K562 (cell line): ENCODE results near the gene SNX10. TPM values are rescaled to one million over a fixed set of nuclear protein-coding genes. Genes with fewer than 3 reads are reported as not detected.

Source experiments
- ATAC-seq: fragments of 200-7000 bp; cut with Tn5 transposase; 3 replicates; pipeline ENCODE4 v1.9.1; 2020; ENCODE audit warnings: moderate library complexity
- BruUV-seq: library from RNA; stranded (reverse); fragments of 400-500 nt; replicated peaks from 2 replicates; lab custom pipeline; 2021; lab: Mats Ljungman, UMichigan
- CTCF ChIA-PET: fragments of 300-600 bp; formaldehyde crosslinking; extraction: SDS; loops from one replicate; lab custom pipeline; 2021; ENCODE audit warnings: low intra/inter-chr PET ratio; lab: Yijun Ruan, JAX
- POLR2A ChIA-PET: fragments of 300-600, 350-650 bp; sonication (Branson Sonifier 250); formaldehyde crosslinking; extraction: SDS; loops from one replicate; lab custom pipeline; 2021; ENCODE audit warnings: antibody characterized with exemption, inconsistent platforms; lab: Yijun Ruan, JAX
- DNase-seq, 4 experiments: peaks; one replicate each; pipeline versions ENCODE4 v3.0.0 to v3.0.0-alpha.2; 2011 to 2018; ENCODE audit warnings: low spot score in 3 of 4, mixed read lengths in 3 of 4; ENCODE audit errors: extremely low read depth in 1 of 4
- FAIRE-seq: peaks from 2 replicates; lab custom pipeline; 2011; peaks lifted over from hg19 to GRCh38; lab: Jason Lieb, UNC
- H2AFZ ChIP-seq: 2 replicates; pipeline ENCODE4 v1.6.0; 2011; ENCODE audit warnings: low read depth, low read length, control low read depth, inconsistent platforms
- H3K27ac ChIP-seq: fragments of 200-600 bp; 3 replicates; pipeline ENCODE4 v1.8.0; 2011; ENCODE audit warnings: low read depth, mild to moderate bottlenecking, control low read depth, inconsistent platforms, low read length, moderate library complexity, mixed read lengths; ENCODE audit errors: extremely low read depth
- H3K27me3 ChIP-seq, 2 experiments: fragments of 300-600 bp in 1 of 2; 2 replicates in 1 of 2; 3 replicates in 1 of 2; pipeline versions ENCODE4 v1.6.0 to v1.8.0; 2011; ENCODE audit warnings: inconsistent platforms in 2 of 2, low read length in 2 of 2, mild to moderate bottlenecking in 1 of 2, mixed read lengths in 1 of 2, moderate library complexity in 1 of 2; ENCODE audit not compliant: control insufficient read depth in 2 of 2, insufficient read depth in 2 of 2
- H3K36me3 ChIP-seq: fragments of 300-600 bp; 3 replicates; pipeline ENCODE4 v1.8.0; 2011; ENCODE audit warnings: mild to moderate bottlenecking, low read length, inconsistent platforms; ENCODE audit not compliant: control insufficient read depth, insufficient read depth
- H3K4me1 ChIP-seq, 2 experiments: fragments of 200-600 bp in 1 of 2; replicated peaks in 1 of 2; 2 replicates in 1 of 2; 3 replicates in 1 of 2; pipeline versions ENCODE4 v1.5.1 to v1.8.0; 2011; ENCODE audit warnings: inconsistent platforms in 2 of 2, low read length in 2 of 2, mild to moderate bottlenecking in 1 of 2, mixed read lengths in 1 of 2, moderate library complexity in 1 of 2; ENCODE audit not compliant: control insufficient read depth in 2 of 2, insufficient read depth in 2 of 2
- H3K4me2 ChIP-seq: 2 replicates; pipeline ENCODE4 v1.6.1; 2011; ENCODE audit warnings: low read length, control low read depth, inconsistent platforms, mixed read lengths; ENCODE audit not compliant: insufficient read depth
- H3K4me3 ChIP-seq: fragments of 200-600 bp; sonication (generic), shearing (Covaris generic); 2 replicates; pipeline ENCODE4 v1.5.1; 2016; ENCODE audit warnings: control low read depth, inconsistent platforms
- H3K79me2 ChIP-seq: fragments of 200-600 bp; 3 replicates; pipeline ENCODE4 v1.8.0; 2011; ENCODE audit warnings: low read length, inconsistent platforms; ENCODE audit not compliant: control insufficient read depth, insufficient read depth
- H3K9ac ChIP-seq, 2 experiments: 2 replicates each; pipeline versions ENCODE4 v1.6.0 to v1.6.1; 2011; ENCODE audit warnings: low read depth in 2 of 2, low read length in 2 of 2, control low read depth in 1 of 2, inconsistent platforms in 1 of 2, mild to moderate bottlenecking in 1 of 2, mixed read lengths in 1 of 2; ENCODE audit not compliant: insufficient read depth in 1 of 2
- H3K9me1 ChIP-seq: one replicate; pipeline ENCODE4 v1.6.0; 2011; ENCODE audit warnings: inconsistent platforms, mild to moderate bottlenecking, low read length, moderate library complexity; ENCODE audit not compliant: control insufficient read depth, insufficient read depth
- H3K9me3 ChIP-seq: replicated peaks from 2 replicates; pipeline ENCODE4 v1.5.1; 2011; ENCODE audit warnings: low read depth, low read length, inconsistent platforms; ENCODE audit not compliant: control insufficient read depth, insufficient read depth
- H4K20me1 ChIP-seq: replicated peaks from 2 replicates; pipeline ENCODE4 v1.6.1; 2011; ENCODE audit warnings: low read length, inconsistent platforms, mixed read lengths; ENCODE audit not compliant: control insufficient read depth, insufficient read depth
- CREM ChIP-seq: IDR thresholded peaks from 2 replicates; pipeline ENCODE4 v1.6.1; 2014; ENCODE audit warnings: antibody characterized with exemption, low read depth
- NEUROD1 ChIP-seq: fragments of 150-350 bp; IDR thresholded peaks from 2 replicates; pipeline ENCODE4 v1.6.1; 2014; ENCODE audit warnings: borderline replicate concordance, low read length, low read depth; ENCODE audit not compliant: partially characterized antibody
- NFRKB ChIP-seq: fragments of 450-650 bp; IDR thresholded peaks from 2 replicates; pipeline ENCODE4 v1.6.1; 2016; ENCODE audit warnings: low read depth
- PYGO2 ChIP-seq: fragments of 450-650 bp; IDR thresholded peaks from 2 replicates; pipeline ENCODE4 v1.6.1; 2016; ENCODE audit warnings: mild to moderate bottlenecking, missing genetic modification characterization, moderate library complexity, missing compliant biosample characterization
- SIX5 ChIP-seq, 2 experiments: IDR thresholded peaks; 2 replicates each; pipeline ENCODE4 v1.6.1; 2011; ENCODE audit warnings: low read length in 2 of 2, borderline replicate concordance in 1 of 2, low read depth in 1 of 2, mild to moderate bottlenecking in 1 of 2, moderate library complexity in 1 of 2; ENCODE audit not compliant: insufficient read depth in 1 of 2
- SNIP1 ChIP-seq: fragments of 450-650 bp; IDR thresholded peaks from 2 replicates; pipeline ENCODE4 v1.7.1; 2017; ENCODE audit warnings: low read depth, mild to moderate bottlenecking
- ZNF224 ChIP-seq: sonication (generic); formaldehyde crosslinking; IDR thresholded peaks from 2 replicates; pipeline ENCODE4 v1.8.0; 2022; ENCODE audit warnings: mild to moderate bottlenecking, missing genetic modification reagents
- ZNF263 ChIP-seq: sonication (generic); formaldehyde crosslinking; IDR thresholded peaks from 2 replicates; pipeline ENCODE4 v1.8.0; 2022; ENCODE audit warnings: mild to moderate bottlenecking, missing genetic modification reagents, borderline replicate concordance
- ZNF695 ChIP-seq: fragments of 450-650 bp; formaldehyde crosslinking; IDR thresholded peaks from 2 replicates; pipeline ENCODE4 v1.4.0; 2020; ENCODE audit warnings: mild to moderate bottlenecking, moderate library complexity
- ZNF76 ChIP-seq: fragments of 250-450 bp; sonication (Bioruptor Pico); IDR thresholded peaks from 2 replicates; pipeline ENCODE4 v1.4.0; 2020; ENCODE audit warnings: mild to moderate bottlenecking, moderate library complexity, borderline replicate concordance
- WGBS: fragments of 100-300 bp; shearing (Covaris generic); methylation state at CpG from one replicate; pipeline ENCODE4 v1.1.6; 2016; ENCODE audit warnings: low coverage, mixed read lengths; ENCODE audit not compliant: insufficient coverage; ENCODE audit errors: missing lambda C conversion rate; 5-methylcytosine and 5-hydroxymethylcytosine counted together
- in situ Hi-C: fragments of 300-500 bp; cut with MboI; formaldehyde crosslinking; loops from 4 replicates; pipeline ENCODE4 v1.15.0; 2018; ENCODE audit warnings: inconsistent platforms, mixed read lengths
- intact Hi-C: fragments of 100-400 bp; cut with micrococcal nuclease; formaldehyde crosslinking; loops from 2 replicates; pipeline ENCODE4 v1.14.2; 2022
- polyA plus RNA-seq, 8 experiments: library from polyadenylated mRNA; depleted of rRNA in 4 of 8; stranded (reverse) in 5 of 8; unstranded in 3 of 8; fragments of >200 nt; fragmentation: Nextera tagmentation in 2 of 8; fragmentation: Illumina TruSeq in 1 of 8; extraction: Ambion mirVana in 2 of 8; extraction: Trizol in 1 of 8; gene quantifications; 2 replicates each; pipeline versions ENCODE4 v1.2.1 to v1.2.3, GENCODE V29; 2011 to 2014; ENCODE audit warnings: inconsistent platforms in 1 of 8, missing spikeins in 1 of 8
- total RNA-seq, 7 experiments: library from RNA; depleted of rRNA in 6 of 7; stranded (reverse); fragments of >200 nt in 6 of 7; fragmentation: Illumina TruSeq in 2 of 7; extraction: Trizol in 2 of 7; gene quantifications; 2 replicates each; pipeline versions ENCODE4 v1.2.1 to v1.2.3, GENCODE V29; 2011 to 2021; ENCODE audit warnings: low replicate concordance in 1 of 7
- TF ChIP-seq, protein P1 (sequence below): fragments of 450-650 bp; formaldehyde crosslinking; IDR thresholded peaks from 2 replicates; pipeline ENCODE4 v1.4.0; 2022; ENCODE audit warnings: missing genetic modification characterization
- TF ChIP-seq, protein P2 (sequence below): fragments of 200-800 bp; sonication (Bioruptor generic); IDR thresholded peaks from 2 replicates; pipeline ENCODE4 v1.6.1; 2017; ENCODE audit warnings: missing genetic modification characterization, missing compliant biosample characterization
- TF ChIP-seq, protein P3 (sequence below): fragments of 250-450 bp; sonication (Bioruptor Pico); IDR thresholded peaks from 2 replicates; pipeline ENCODE4 v1.4.0; 2020; ENCODE audit warnings: mild to moderate bottlenecking, moderate library complexity

Gene SNX10
- total and polyA plus RNA-seq, 9 of the 15 experiments (the other 6 are each of a cell fraction or from before 2014, with no cell fraction given): 6.9 to 16.5 (median 11.5) TPM

DNA sequence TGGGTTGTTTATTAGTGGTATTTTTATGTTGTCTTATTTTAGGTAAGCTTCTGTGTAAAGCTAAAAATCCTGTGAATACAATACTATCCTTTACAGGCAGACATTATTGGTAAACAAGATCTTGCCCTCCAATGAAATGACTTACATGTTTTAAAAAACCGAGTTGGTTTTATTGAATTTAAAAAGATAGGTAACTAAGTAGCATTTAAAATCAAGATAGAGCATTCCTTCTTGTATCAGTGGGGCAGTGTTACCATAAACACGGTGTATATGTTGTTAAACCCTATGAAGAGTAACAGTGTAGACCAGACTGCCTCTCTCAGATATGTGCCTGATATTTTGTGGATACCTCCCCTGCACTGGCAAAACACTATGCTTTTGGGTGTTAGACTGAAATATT, 81.0 kb downstream of the SNX10 start (continued):
- TF ChIP-seq, protein P1, sequence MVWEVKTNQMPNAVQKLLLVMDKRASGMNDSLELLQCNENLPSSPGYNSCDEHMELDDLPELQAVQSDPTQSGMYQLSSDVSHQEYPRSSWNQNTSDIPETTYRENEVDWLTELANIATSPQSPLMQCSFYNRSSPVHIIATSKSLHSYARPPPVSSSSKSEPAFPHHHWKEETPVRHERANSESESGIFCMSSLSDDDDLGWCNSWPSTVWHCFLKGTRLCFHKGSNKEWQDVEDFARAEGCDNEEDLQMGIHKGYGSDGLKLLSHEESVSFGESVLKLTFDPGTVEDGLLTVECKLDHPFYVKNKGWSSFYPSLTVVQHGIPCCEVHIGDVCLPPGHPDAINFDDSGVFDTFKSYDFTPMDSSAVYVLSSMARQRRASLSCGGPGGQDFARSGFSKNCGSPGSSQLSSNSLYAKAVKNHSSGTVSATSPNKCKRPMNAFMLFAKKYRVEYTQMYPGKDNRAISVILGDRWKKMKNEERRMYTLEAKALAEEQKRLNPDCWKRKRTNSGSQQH: no peak
- no peak for TF ChIP-seq CREM
- TF ChIP-seq SNIP1: no peak

DNA sequence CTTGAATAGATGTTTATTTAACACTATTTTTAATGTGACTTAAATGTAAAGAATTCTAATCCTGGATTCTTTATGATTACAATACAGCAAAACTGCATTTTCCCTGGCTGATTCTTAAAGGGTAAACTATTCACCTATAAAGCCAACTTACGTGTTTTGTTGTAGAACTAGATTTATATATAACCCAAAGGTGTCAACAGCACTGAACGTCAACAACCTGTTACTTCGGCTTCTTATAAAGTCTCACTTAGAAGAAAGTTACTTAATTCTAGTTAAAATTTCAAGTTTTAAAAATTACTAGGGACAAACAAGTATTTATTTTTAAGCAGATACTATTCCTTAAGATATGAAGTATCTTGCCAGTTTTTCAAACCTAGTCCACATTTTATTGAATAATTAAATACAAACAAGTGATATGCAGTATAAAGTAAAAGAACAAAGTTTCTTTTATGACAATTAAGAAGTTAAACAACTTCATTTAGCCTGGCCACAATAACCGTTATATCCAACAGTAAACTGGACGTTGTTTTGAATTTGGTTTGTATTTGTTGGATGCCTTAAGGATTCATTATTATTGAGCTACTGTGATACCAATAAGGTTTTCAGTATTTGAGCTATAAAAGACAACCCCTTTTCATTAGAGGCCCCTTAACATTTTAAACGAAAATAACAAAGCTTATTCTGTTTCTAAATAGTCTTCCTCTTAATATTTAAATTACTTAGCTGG, 83.1 kb downstream of the SNX10 start:
- H3K27me3 ChIP-seq: 0 out of 5 replicates have a peak, but pooled peaks cover 0 to 2% of the 10 kb centered on the region in 2 experiments
- H3K36me3 ChIP-seq: no peaks in the 10 kb centered on the region; the same call in 2 of the 3 replicates
- no peak overlapping the region for H2AFZ ChIP-seq
- no peak overlapping the region for H3K27ac ChIP-seq
- DNase-seq (no peak), FAIRE-seq (no peak), ATAC-seq (no peak)
- in situ Hi-C loops: loop anchor here (25.0 kb wide), 1 partner anchor 112 kb away; no protein-coding TSS in a partner anchor
- H3K9me1 ChIP-seq: no peaks in the 10 kb centered on the region
- ChIA-PET POLR2A (interaction anchor here (0.6 kb wide), 1 partner anchor 113 kb away, joined by 3 read pairs; no protein-coding TSS in a partner anchor), CTCF (no interaction called here)
- intact Hi-C loops: no loop called here
- H3K4me2 ChIP-seq: no peak overlapping the region
- BruUV-seq: no TSS peak
- H3K4me1 ChIP-seq: peaks cover 0 to 9% of the 10 kb centered on the region in 2 experiments; a peak in 1 of 5 replicates
- no peak overlapping the region for H3K9ac ChIP-seq
- H4K20me1 ChIP-seq: no peaks in the 10 kb centered on the region
- no peak overlapping the region for H3K4me3 ChIP-seq
- no peaks in the 10 kb centered on the region for H3K79me2 ChIP-seq
- WGBS: 34% methylated on average over 6 of the region's 6 CpGs
- 0 out of 2 replicates have a peak, but pooled peaks cover 2% of the 10 kb centered on the region for H3K9me3 ChIP-seq
- TF ChIP-seq NEUROD1 (no peak), PYGO2 (tag) (no peak), SIX5 (IDR thresholded peaks at IDR 0.05; ENCODE audit: borderline replicate concordance in 1 of 2, insufficient read depth in 1 of 2, low read depth in 1 of 2, low read length in 2 of 2) (no peak), ZNF695 (CRISPR knock-in tag) (no peak), ZNF76 (CRISPR knock-in tag) (no peak), ZNF263 (no peak), NFRKB (no peak), ZNF224 (no peak)
- TF ChIP-seq, protein P2, sequence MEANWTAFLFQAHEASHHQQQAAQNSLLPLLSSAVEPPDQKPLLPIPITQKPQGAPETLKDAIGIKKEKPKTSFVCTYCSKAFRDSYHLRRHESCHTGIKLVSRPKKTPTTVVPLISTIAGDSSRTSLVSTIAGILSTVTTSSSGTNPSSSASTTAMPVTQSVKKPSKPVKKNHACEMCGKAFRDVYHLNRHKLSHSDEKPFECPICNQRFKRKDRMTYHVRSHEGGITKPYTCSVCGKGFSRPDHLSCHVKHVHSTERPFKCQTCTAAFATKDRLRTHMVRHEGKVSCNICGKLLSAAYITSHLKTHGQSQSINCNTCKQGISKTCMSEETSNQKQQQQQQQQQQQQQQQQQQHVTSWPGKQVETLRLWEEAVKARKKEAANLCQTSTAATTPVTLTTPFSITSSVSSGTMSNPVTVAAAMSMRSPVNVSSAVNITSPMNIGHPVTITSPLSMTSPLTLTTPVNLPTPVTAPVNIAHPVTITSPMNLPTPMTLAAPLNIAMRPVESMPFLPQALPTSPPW (CRISPR knock-in tag): no peak
- TF ChIP-seq, protein P3, sequence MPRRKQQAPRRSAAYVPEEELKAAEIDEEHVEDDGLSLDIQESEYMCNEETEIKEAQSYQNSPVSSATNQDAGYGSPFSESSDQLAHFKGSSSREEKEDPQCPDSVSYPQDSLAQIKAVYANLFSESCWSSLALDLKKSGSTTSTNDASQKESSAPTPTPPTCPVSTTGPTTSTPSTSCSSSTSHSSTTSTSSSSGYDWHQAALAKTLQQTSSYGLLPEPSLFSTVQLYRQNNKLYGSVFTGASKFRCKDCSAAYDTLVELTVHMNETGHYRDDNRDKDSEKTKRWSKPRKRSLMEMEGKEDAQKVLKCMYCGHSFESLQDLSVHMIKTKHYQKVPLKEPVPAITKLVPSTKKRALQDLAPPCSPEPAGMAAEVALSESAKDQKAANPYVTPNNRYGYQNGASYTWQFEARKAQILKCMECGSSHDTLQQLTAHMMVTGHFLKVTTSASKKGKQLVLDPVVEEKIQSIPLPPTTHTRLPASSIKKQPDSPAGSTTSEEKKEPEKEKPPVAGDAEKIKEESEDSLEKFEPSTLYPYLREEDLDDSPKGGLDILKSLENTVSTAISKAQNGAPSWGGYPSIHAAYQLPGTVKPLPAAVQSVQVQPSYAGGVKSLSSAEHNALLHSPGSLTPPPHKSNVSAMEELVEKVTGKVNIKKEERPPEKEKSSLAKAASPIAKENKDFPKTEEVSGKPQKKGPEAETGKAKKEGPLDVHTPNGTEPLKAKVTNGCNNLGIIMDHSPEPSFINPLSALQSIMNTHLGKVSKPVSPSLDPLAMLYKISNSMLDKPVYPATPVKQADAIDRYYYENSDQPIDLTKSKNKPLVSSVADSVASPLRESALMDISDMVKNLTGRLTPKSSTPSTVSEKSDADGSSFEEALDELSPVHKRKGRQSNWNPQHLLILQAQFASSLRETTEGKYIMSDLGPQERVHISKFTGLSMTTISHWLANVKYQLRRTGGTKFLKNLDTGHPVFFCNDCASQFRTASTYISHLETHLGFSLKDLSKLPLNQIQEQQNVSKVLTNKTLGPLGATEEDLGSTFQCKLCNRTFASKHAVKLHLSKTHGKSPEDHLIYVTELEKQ (CRISPR knock-in tag): no peak
